Activated gamma-delta T cell treated with Interleukin-2 at 50 U/mL for 16 hours (primary cell): ENCODE data around the gene TOM1L1.

Source experiments
- DNase-seq: peaks from one replicate; pipeline ENCODE4 v3.0.0-alpha.2; 2020

TOM1L1 gene

DNA sequence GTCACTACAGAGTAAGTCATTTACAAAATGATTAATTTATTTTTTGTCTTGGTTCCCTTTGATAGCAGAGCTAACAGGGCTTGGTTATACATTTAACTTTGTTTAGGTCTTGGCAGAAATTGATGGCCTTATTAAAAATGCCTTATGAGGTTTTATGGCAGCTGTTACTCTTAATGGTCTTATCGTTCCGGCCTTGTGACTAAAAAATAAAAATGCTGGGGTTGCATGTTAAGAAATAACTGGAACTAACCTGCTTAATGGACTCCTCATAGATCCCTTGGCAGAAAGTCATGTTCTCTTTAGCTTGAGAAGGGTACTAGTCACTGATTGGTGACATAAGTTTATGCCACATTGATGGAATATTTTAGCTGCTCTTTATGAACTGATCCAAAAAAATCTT, 49.5 kb downstream of the TOM1L1 start:
- no peak for DNase-seq

GRCh38 chr17:54951286-54951685, 50.6 kb downstream of the TOM1L1 start:
- DNase-seq, result no peak

- DNase-seq, result no peak
Measured at GRCh38 chr17:54956791-54957190, 56.1 kb downstream of the TOM1L1 start.

DNA sequence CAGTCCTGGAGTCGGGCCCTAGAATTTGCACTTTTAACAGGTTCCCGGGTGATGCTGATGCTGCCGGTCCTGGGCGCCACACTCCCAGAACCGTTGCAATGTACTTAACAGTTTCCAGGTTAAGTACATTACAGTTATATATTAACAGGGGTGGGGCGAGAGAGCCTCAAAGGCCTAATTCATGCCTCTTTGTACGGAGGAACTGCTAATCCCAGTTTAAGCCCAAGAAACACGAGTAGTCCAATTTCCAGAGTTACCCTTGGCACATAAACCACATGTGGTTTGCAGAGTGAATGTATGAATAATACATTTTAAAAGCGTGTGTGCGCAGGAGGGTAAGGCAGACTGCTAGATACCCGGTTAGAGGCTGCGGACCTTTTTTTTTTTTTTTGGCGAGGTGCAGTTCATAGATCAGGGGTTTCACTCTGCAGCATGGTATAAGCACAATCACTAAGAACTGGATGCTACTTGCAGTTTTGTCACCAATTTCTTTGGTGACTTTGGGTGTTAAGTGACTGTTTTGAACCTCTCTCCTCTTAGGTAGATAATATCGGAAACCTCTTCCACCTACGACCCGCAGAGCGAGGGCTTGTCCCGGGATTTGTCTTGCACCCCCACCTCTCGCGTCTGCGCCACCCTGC, 67.1 kb downstream of the TOM1L1 start:
- DNase-seq, result no peak

DNA sequence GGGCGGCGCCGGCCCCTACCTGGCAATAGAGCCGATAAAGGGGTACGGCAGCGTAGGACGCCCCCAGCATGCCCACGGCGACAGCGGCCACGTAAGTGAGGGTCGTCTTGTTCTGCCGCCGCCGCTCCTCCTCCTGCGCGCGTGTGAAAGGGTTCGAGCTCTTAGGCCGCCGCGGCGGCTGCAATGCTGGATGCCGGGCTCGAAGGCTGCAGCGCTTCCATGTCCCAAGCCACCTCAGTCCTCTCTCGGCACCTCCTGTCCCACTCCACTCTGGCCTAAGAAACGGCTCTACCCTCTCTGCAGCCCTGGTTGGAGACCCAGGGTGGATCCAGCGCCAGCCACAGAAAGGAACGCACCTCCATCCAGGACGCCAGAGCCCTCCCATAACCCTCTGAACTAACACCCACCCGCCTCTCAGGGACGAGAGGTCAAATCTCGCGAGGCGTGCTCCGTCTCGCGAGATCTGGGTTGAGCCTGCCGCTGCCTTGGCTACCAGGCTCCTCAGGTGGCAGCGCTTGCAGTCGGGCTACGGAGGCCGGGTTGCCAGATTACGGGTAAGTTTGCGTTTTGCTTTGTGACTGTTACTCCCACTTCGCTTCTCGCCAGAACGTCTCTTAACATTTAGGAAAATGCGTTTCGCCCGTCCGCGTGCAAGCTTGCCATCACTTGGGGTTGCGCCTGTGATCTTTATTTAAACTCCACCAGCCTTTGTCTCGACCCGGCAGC, 67.8 kb downstream of the TOM1L1 start, which contains the start of the genes COX11 and STXBP4:
Gene COX11 (minus strand): TSS at position 393 of the 726 bp plus-strand sequence. CDS start 8 bp downstream, at position 385.
Gene STXBP4 (plus strand): TSS at position 504 of the 726 bp plus-strand sequence. CDS start 17,455 bp downstream, outside the sequence.
- DNase-seq, result peak; percentile 92

- peak; percentile 13 for DNase-seq
Measured at GRCh38 chr17:54968988-54969332, 68.3 kb downstream of the TOM1L1 start.

DNA sequence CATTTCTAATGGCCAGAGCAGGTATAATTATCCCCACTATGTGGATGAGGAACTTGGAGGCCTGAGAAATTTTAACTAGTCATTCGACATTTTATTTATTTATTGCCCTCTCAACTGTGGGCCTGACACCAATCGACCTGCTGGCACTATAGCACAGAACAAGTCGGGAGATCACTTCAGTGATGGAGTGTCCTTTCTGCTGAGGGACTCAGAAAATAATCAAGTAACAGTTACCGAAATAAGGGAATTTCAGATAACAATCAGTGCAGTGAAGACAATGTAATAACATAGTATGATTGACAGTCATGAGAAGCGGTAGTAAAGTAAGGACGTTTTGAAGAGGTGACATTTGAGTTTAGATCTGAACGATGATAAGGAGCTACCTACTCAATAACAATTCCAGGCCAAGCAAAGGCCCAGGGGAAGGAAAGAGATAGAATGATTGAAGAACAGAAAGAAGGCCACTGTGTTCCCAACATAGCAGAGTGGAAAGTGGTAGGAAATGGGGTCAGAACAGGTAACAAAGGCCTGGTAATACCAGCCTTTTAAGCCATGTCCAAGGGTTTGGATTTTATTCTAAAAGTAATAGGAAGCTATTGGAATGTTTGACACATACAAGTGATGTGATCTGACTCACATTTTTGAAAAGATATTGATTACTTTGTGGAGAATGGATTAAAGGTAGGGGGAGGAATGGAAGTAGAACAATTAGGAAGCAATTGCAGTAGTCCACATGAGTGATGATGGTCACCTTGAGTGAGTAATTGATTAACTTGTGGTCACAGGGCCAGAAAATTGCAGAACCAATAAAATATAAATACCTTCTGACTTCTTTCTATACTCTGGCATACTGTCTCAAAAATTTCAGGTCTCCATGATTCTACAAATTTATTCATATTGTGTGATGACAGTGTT, 69.3 kb downstream of the TOM1L1 start:
- DNase-seq, result no peak

DNA sequence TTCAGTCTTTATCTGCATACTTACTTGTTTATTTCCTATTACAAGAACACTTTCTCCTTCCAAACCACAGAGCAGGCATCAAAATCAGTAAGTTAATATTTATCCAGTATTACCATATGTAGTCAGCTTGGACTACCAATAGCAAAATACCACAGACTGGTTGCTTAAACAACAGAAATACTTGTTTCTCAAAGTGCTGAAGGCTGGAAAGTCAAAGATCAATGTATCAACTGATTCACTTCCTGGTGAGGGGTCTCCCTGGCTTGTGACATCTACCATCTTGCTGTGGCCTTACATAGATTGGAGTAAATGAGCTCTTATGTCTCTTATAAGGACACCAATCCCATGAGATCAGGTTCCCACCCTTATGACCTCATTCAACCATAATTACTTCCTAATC, 70.5 kb downstream of the TOM1L1 start:
- DNase-seq, result no peak

GRCh38 chr17:54971901-54972300, 71.2 kb downstream of the TOM1L1 start:
- DNase-seq, result no peak

DNA sequence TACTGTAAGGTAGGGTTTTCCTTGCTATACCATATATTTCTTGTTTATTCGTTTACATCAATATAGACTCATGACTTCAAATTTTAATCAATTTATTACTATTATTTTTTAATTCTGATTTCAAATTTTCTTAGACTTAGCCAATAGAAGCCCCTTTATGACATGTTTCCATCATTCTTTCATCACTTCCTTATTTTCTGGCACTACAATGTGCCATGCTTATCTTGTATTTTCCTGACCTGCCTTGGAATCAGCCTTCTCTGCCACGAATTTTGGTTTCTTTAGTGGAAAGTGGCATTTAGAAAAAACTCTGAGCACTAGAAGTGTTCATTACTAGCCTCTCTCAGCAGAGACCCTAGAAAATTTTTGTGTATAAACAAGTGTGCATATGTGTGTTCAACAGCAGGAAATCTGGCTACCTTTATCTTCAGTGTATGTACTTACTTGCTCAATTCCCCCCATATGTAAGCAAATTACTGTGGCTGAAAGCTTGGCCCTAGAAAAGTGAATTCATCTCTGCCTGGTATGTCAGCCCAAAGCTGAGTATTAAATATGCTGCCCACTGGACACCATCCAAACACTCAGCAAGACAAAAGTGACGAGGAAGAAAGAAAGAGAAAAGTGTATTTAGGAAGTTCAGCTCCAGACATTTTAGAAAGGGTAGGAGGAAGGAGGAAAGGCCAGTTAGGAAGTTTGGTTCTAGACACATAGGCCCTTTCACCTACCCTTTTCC, 71.9 kb downstream of the TOM1L1 start:
- no peak for DNase-seq

GRCh38 chr17:54974759-54975158, 74.1 kb downstream of the TOM1L1 start:
- no peak for DNase-seq

DNA sequence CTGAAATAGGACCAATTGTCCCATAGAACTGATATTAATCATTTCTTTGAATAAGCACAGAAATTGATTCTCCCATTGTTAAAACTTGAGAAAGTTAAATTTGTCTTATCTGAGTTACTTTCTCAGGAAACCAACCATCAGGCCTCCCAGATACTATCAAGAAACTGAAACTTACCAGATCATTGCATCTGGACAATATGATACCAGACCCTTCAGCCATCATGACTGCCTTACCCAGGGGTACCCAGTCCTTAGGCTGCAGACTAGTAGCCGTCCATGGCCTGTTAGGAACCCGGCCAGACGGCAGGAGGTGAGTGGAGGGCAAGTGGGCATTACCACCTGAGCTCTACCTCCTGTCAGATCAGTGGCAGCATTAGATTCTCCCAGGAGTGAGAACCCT, 75.7 kb downstream of the TOM1L1 start:
- DNase-seq, result no peak

GRCh38 chr17:54977744-54978143, 77.1 kb downstream of the TOM1L1 start:
- DNase-seq, result no peak

DNA sequence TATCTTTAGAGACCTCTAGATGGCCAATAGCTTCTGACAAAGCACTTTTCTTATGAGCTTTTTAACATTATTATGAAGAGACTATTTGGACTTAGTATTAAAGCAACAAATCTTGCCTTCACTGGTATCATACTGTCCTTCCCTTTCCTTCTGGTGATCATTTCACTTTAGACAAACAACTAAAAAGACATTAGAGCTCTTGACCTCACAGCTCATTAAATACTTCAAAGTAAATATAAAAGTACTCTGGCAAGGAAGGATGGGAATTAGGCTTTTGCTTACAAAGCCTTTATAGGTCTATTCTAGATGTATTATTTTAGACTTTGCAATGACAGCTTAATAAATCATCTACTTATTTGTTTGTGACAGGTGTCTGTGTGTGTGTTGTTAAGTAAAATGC, 79.0 kb downstream of the TOM1L1 start:
- DNase-seq, result no peak

DNA sequence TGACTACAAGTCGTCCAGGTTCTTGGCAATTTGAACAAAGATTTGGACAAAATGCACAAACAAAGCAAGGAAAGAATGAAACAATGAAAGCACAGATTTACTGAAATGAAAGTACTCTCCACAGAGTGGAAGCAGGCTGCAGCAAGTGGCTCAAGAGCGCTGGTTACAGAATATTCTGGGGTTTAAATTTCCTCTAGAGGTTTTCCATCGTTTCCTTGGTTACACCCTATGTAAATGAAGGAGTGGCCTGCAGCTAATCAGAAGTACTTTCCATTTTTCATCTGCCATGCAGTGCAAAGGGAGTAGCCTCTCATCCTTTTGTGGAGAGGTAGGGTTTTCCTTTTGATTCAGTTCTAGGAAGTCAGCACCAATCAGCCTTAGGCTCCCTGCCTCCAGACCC, 79.7 kb downstream of the TOM1L1 start:
- DNase-seq, result no peak

- no peak for DNase-seq
Measured at GRCh38 chr17:54982399-54982798, 81.7 kb downstream of the TOM1L1 start.

DNA sequence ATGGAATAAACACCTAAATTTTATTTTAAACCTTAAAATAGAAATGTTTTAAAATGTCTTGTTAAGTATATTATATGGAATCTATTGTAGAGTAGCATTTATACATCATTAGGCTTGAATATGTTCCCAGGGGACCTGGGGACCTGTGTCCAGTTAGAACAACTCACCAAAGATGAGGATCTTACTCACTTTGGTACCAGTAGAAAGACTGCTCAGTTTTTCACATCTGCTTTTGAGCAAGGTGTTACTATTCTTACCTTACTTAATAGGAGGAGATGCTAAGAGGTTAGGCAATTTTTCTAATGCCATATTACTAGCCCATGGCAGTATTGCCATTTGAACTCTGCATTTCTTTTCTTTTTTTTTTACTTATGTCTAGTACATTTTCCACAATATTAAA, 82.6 kb downstream of the TOM1L1 start:
- no peak for DNase-seq

- no peak for DNase-seq
Measured at GRCh38 chr17:54985476-54985875, 84.8 kb downstream of the TOM1L1 start.

DNA sequence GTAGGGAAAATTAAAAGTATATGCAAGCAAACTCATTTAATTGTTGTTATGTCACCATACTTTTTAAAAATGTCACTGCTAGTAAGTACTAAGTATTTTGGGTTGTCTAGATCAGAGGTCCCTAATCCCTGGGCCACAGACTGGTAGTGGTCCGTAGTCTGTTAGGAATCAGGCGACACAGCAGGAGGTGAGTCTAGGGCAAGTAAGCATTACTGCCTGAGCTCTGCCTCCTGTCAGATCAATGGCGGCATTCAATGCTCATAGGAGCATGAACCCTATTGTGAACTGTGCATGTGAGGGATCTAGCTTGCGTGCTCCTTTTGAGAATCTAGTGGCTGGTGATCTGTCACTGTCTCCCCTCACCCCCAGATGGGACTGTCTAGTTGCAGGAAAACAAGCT, 89.5 kb downstream of the TOM1L1 start:
- no peak for DNase-seq

GRCh38 chr17:54991567-54991966, 90.9 kb downstream of the TOM1L1 start:
- no peak for DNase-seq

DNA sequence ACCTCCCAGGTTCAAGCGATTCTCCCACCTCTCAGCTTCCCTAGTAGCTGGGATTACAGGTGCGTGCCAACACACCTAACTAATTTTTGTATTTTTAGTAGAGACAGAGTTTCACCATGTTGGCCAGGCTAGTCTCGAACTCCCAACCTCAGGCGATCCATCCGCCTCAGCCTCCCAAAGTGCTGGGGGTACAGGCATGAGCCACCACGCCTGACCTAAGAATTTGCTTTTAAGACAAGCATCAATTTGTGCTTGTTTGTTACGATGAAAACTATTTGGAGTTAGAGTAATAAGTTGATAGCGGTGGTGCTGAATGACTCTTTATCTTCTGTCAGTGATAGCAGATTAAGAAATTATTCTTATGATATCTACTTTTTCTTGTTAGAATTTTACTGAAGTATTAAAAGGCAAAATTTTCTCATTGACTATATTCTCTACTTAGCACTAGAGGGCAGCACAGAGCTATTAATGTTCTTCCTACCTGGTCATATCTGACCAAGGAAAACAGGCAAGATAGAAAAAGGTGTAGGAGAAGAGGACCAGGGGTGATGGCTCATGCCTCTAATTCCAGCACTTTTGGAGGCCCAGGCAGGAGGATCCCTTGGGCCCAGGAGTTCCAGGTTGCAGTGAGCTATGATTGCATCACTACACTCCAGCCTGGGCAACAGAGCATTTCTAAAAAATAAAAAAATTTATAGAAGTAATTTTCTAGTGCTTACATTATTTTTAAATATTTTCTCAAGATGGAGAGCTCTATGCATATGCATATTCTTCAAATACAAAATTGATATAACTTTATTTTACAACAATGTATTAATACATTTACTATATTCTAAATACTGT, 92.4 kb downstream of the TOM1L1 start:
- DNase-seq, result no peak

DNA sequence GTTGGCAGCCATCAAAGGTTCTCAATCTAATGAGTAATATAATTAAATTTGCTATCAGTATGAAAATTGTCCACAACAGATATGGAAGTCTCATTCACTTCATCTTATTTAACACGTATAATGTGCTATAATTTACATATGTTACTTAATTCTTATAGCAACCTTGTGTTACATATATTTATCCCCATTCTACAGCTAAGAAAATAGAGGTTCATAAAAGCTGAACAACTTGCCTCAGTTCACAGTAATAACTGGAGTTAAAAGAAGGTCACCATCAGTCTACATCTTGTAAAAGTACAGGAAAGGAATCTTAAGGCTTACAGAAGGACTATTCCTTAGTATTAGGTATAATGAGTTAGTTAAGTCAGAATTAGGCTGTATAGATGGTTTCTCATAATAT, 95.8 kb downstream of the TOM1L1 start:
- DNase-seq, result no peak
